HFFc6 (cell line): ENCODE measurements around the gene PIGV. TPM values are rescaled to one million over a fixed set of nuclear protein-coding genes. Genes with fewer than 3 reads are reported as not detected.
A peak's percentile ranks its signal among the peaks of the same experiment; 100 is the strongest.

Experiments
- DNase-seq: peaks from one replicate; pipeline ENCODE4 v3.0.0-alpha.2; 2018
- H3K27ac Mint-ChIP-seq: 2 replicates; pipeline ENCODE4 v1.8.0; 2020; ENCODE audit warnings: mild to moderate bottlenecking, mixed read lengths
- H3K27me3 Mint-ChIP-seq: 2 replicates; pipeline ENCODE4 v1.8.0; 2021; ENCODE audit warnings: mild to moderate bottlenecking, moderate library complexity, mixed read lengths; ENCODE audit not compliant: insufficient read depth
- H3K36me3 Mint-ChIP-seq: 2 replicates; pipeline ENCODE4 v1.8.0; 2021; ENCODE audit warnings: low read depth, mixed read lengths
- H3K4me1 Mint-ChIP-seq: 2 replicates; pipeline ENCODE4 v1.8.0; 2020; ENCODE audit warnings: low read depth, mixed read lengths
- H3K4me3 Mint-ChIP-seq: 2 replicates; pipeline ENCODE4 v1.8.0; 2020; ENCODE audit warnings: mild to moderate bottlenecking, moderate library complexity, mixed read lengths
- H3K9me3 Mint-ChIP-seq: 2 replicates; pipeline ENCODE4 v1.8.0; 2020; ENCODE audit warnings: mild to moderate bottlenecking, mixed read lengths
- total RNA-seq, 6 experiments: library from RNA; stranded (reverse); fragmentation: NEBNext Ultra II Directional; extraction: Animal tissue kit (Norgen Biotek cat#: 25700); gene quantifications; 2 replicates in 1 of 6; 3 replicates in 5 of 6; pipeline ENCODE4 v1.2.3, GENCODE V29; 2021
- TF ChIP-seq, protein P1 (sequence below): fragments of 200-600 bp; sonication (generic); IDR thresholded peaks from 2 replicates; pipeline ENCODE4 v1.5.0; 2021; ENCODE audit warnings: antibody characterized with exemption, mild to moderate bottlenecking

The PIGV gene
- total RNA-seq, 6 experiments from 2014 or later = 11.5 to 16.4 (median 13.6) TPM

DNA sequence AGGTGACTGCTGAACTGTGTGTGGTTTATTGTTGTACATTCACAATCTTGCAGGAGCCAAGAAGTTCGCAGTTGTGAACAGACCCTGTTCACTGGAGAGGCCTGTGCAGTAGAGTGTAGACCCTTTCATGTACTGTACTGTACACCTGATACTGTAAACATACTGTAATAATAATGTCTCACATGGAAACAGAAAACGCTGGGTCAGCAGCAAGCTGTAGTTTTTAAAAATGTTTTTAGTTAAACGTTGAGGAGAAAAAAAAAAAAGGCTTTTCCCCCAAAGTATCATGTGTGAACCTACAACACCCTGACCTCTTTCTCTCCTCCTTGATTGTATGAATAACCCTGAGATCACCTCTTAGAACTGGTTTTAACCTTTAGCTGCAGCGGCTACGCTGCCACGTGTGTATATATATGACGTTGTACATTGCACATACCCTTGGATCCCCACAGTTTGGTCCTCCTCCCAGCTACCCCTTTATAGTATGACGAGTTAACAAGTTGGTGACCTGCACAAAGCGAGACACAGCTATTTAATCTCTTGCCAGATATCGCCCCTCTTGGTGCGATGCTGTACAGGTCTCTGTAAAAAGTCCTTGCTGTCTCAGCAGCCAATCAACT lies 6.4 kb upstream of the PIGV start:
- H3K36me3 Mint-ChIP-seq = peaks cover 63% of the 10 kb centered on the region
- no peaks in the 10 kb centered on the region for H3K9me3 Mint-ChIP-seq
- peaks cover 53% of the 10 kb centered on the region for H3K4me1 Mint-ChIP-seq
- H3K27ac Mint-ChIP-seq = 0 out of 2 replicates have a peak overlapping the region, but pooled peaks have one; percentile 8
- H3K4me3 Mint-ChIP-seq = no peak overlapping the region
- H3K27me3 Mint-ChIP-seq = peaks cover 7% of the 10 kb centered on the region
- TF ChIP-seq, protein P1, sequence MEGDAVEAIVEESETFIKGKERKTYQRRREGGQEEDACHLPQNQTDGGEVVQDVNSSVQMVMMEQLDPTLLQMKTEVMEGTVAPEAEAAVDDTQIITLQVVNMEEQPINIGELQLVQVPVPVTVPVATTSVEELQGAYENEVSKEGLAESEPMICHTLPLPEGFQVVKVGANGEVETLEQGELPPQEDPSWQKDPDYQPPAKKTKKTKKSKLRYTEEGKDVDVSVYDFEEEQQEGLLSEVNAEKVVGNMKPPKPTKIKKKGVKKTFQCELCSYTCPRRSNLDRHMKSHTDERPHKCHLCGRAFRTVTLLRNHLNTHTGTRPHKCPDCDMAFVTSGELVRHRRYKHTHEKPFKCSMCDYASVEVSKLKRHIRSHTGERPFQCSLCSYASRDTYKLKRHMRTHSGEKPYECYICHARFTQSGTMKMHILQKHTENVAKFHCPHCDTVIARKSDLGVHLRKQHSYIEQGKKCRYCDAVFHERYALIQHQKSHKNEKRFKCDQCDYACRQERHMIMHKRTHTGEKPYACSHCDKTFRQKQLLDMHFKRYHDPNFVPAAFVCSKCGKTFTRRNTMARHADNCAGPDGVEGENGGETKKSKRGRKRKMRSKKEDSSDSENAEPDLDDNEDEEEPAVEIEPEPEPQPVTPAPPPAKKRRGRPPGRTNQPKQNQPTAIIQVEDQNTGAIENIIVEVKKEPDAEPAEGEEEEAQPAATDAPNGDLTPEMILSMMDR = no peak
- DNase-seq = no peak

DNA sequence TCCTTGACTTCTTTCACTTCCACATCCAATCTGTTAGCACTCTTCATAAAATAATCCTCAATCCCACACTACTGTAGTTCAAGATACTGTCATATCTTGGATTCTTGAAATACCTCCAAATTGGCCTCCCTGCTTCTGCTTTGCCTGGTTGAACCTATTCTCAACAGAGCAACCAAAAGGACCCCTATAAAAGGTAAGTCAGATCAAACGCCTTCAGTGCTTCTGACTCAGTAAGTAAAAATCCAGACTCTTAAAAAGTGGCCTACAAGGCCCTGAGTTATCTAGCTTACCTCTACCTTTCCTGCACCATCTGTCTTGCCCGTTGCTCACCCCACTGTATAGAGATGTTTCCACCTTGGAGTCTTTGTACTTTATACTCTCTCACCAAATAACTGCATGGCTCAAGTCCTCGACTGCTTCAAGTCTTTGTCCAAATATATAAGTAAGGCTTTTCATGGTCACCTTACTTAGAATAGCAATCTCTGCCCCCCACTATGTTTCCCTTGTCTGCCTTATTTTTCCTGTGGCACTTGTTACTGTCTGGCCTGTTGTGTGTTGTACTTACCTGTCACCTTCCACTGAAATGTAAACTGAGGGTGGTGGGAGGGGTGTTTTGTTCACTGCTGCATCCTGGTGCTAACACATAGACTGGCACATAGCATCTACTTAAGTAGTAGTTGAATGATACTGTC lies 5.1 kb upstream of the PIGV start:
- peaks cover 11% of the 10 kb centered on the region for H3K27me3 Mint-ChIP-seq
- no peak for DNase-seq
- TF ChIP-seq, protein P1 = no peak
- H3K27ac Mint-ChIP-seq = peak overlapping the region; percentile 100
- peaks cover 67% of the 10 kb centered on the region for H3K4me1 Mint-ChIP-seq
- H3K9me3 Mint-ChIP-seq = no peaks in the 10 kb centered on the region
- peaks cover 56% of the 10 kb centered on the region for H3K36me3 Mint-ChIP-seq
- peak overlapping the region; percentile 0; the same call in 1 of the 2 replicates for H3K4me3 Mint-ChIP-seq

DNA sequence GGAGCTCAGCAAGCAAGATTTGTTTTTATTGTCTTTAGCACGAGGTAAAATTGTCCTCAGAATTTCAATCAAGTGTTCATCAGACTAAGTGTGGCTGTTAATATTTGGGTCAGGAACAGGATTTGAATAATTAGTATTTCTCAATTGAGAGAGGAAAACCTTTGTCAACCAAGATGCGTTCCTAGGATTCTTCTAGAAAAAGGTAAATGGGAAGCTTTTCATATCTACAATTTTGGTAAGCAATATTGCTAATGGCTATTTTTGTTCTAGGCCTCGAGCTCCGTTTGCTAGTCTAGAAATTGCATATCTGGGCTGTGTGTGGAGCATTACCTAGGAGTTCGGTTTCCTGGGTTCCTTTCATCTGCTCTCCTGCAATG lies 4.1 kb upstream of the PIGV start:
- Mint-ChIP-seq H3K9me3 (no peaks in the 10 kb centered on the region), H3K27ac (peak overlapping the region; percentile 100), H3K36me3 (peaks cover 49% of the 10 kb centered on the region), H3K27me3 (peaks cover 10% of the 10 kb centered on the region), H3K4me1 (peaks cover 71% of the 10 kb centered on the region), H3K4me3 (0 out of 2 replicates have a peak overlapping the region, but pooled peaks have one; percentile 20)
- no peak for DNase-seq
- TF ChIP-seq, protein P1 = no peak

DNA sequence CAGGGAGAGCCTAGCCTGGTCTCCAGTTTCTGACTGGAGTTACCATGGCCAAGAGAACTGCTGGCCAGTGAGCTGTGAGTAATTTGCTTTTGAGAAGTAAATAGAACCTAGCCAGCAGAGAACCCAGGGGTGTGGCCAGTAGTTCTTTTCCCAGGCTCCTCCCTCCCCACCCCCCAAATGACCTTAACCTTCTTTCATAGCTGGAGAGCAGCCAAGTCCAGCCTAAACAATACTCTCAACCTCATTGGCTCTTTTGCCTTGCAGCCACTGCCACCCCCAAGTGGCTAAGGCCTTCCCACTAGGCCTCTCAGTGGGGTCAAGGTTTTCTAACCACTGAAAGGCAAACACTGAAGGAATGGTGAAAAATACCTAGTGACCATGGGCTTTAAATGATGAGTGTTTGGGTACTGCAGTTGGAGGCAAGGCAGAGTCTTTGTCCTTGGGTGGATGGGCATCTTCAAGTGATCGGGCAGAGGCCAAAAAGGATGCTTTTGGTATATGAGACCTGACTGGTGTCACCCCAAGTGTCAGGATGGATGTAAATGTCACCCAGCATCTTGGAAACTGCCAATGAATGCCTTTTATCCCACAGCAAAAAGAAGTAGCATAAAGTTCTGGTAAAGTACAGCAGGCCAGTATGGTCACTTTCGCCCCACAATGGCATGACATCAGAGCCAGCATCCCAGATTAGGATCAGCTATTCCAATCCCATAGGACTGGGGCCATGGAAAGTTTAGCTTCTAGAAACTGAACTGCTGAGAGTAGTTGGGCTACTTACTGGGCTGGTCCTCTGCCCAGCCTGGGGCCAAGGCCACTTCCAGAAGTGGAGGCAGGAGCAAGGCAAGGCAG lies 3.5 kb upstream of the PIGV start:
- peaks cover 43% of the 10 kb centered on the region for H3K36me3 Mint-ChIP-seq
- H3K27me3 Mint-ChIP-seq = peaks cover 13% of the 10 kb centered on the region
- H3K4me1 Mint-ChIP-seq = peaks cover 78% of the 10 kb centered on the region
- TF ChIP-seq, protein P1 = no peak
- H3K27ac Mint-ChIP-seq = peak overlapping the region; percentile 100
- peak; percentile 33 for DNase-seq
- H3K4me3 Mint-ChIP-seq = peak overlapping the region; percentile 20; the same call in 1 of the 2 replicates
- no peaks in the 10 kb centered on the region for H3K9me3 Mint-ChIP-seq

DNA sequence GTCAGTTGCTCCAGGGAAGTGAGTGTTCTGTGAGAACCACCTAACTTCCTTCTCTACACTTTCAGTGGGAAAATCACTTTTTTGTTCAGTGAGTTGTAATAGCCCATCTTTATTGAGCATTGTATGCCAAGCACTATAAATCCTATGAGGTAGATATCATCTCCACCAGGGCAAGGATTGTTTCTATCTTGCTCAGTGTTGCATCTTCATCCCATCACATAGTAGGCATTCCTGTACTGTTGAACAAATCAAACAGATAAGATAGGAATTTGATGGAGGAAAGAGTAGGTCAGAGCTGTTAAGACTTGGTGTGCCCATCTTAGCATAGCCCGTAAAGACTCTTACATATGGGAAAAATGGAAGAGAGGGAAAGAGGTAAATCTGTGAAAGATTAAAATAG lies 2.9 kb upstream of the PIGV start:
- Mint-ChIP-seq H3K4me1 (peaks cover 84% of the 10 kb centered on the region), H3K9me3 (no peaks in the 10 kb centered on the region), H3K4me3 (peak overlapping the region; percentile 2; the same call in 1 of the 2 replicates), H3K27ac (peak overlapping the region; percentile 100), H3K27me3 (peaks cover 13% of the 10 kb centered on the region), H3K36me3 (peaks cover 37% of the 10 kb centered on the region)
- TF ChIP-seq, protein P1 = no peak
- no peak for DNase-seq
